ENCODE measurements around the gene CXorf38.
"Not testable (repeated sequence)": the region's sequence is repeated elsewhere in the genome, so short reads cannot be mapped to it uniquely, and the experiment has no call there.

DNA sequence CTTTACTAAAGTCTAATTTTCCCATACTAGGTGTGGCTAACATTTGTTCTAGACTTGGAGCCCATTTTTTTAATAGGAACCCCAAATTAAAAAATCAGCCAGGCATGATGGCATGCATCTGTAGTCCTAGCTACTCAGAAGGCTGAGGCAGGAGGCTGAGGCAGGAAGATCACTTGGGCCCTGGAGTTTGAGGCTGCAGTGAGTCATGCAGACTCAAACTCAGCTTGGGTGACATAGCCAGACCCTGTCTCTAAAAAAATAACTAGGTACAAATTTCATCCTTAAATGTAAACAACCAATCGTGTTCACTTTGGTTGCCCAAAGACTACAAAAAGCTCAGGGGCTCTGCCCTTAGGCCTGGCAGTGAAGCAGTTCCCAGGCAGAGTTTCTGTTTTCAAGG is 59.7 kb downstream of the CXorf38 start:
- TF ChIP-seq, protein P1, sequence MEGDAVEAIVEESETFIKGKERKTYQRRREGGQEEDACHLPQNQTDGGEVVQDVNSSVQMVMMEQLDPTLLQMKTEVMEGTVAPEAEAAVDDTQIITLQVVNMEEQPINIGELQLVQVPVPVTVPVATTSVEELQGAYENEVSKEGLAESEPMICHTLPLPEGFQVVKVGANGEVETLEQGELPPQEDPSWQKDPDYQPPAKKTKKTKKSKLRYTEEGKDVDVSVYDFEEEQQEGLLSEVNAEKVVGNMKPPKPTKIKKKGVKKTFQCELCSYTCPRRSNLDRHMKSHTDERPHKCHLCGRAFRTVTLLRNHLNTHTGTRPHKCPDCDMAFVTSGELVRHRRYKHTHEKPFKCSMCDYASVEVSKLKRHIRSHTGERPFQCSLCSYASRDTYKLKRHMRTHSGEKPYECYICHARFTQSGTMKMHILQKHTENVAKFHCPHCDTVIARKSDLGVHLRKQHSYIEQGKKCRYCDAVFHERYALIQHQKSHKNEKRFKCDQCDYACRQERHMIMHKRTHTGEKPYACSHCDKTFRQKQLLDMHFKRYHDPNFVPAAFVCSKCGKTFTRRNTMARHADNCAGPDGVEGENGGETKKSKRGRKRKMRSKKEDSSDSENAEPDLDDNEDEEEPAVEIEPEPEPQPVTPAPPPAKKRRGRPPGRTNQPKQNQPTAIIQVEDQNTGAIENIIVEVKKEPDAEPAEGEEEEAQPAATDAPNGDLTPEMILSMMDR (optimal IDR thresholded peaks at IDR 0.05 in 1 of 3, IDR thresholded peaks at IDR 0.05 in 1 of 3, conservative IDR thresholded peaks at IDR 0.05 in 1 of 3; ENCODE audit: extremely low read depth in 1 of 3, insufficient read depth in 2 of 3, low read length in 3 of 3), result not testable (repeated sequence)
- TF ChIP-seq EZH2 (IDR thresholded peaks at IDR 0.05; ENCODE audit: low read length), result not testable (repeated sequence)
